Body of pancreas (tissue), 4 donors: ENCODE data around the gene GCNA.

ENCODE experiments used
- POLR2A ChIP-seq, 3 donors: fragments of 450-650 bp; IDR thresholded peaks; one replicate each; pipeline ENCODE4 v1.6.1; 2016; ENCODE audit warnings: antibody characterized with exemption in 3 of 3, mild to moderate bottlenecking in 2 of 3
- TF ChIP-seq, protein P1 (sequence below), 7 experiments: fragments of 450-650 bp in 4 of 7; fragments of 200-600 bp in 3 of 7; sonication (generic) in 3 of 7; IDR thresholded peaks; one replicate each; pipeline ENCODE4 v1.5.1; 2016 to 2019; ENCODE audit warnings: antibody characterized with exemption in 7 of 7

DNA sequence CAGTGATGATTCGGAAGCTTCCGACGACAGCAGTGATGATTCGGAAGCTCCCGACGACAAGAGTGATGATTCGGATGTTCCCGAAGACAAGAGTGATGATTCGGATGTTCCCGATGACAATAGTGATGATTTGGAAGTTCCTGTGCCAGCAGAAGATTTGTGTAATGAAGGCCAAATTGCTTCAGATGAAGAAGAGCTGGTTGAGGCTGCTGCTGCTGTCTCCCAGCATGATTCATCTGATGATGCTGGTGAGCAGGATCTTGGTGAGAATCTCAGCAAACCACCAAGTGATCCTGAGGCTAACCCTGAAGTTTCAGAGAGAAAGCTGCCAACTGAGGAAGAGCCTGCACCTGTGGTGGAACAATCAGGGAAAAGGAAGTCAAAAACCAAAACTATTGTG lies 25.9 kb downstream of the GCNA start:
- TF ChIP-seq, protein P1, sequence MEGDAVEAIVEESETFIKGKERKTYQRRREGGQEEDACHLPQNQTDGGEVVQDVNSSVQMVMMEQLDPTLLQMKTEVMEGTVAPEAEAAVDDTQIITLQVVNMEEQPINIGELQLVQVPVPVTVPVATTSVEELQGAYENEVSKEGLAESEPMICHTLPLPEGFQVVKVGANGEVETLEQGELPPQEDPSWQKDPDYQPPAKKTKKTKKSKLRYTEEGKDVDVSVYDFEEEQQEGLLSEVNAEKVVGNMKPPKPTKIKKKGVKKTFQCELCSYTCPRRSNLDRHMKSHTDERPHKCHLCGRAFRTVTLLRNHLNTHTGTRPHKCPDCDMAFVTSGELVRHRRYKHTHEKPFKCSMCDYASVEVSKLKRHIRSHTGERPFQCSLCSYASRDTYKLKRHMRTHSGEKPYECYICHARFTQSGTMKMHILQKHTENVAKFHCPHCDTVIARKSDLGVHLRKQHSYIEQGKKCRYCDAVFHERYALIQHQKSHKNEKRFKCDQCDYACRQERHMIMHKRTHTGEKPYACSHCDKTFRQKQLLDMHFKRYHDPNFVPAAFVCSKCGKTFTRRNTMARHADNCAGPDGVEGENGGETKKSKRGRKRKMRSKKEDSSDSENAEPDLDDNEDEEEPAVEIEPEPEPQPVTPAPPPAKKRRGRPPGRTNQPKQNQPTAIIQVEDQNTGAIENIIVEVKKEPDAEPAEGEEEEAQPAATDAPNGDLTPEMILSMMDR (IDR thresholded peaks at IDR 0.05): no peak
- no peak for TF ChIP-seq POLR2A (IDR thresholded peaks at IDR 0.05)
